Cardiac muscle cell (in vitro differentiated cells and primary cell): ENCODE results near the gene SMIM10L2A. TPM values are rescaled to one million over a fixed set of nuclear protein-coding genes. Genes with fewer than 3 reads are reported as not detected.
"Not testable (repeated sequence)": the region's sequence is repeated elsewhere in the genome, so short reads cannot be mapped to it uniquely, and the experiment has no call there.

ENCODE experiments used
- DNase-seq, 2 donors: peaks; one replicate each; pipeline versions ENCODE4 v3.0.0 to v3.0.0-alpha.2; 2010 to 2017; ENCODE audit warnings: low read depth in 1 of 2, low spot score in 1 of 2
- H3K27ac ChIP-seq: fragments of 200-600 bp; sonication (generic); 2 replicates; pipeline ENCODE4 v1.5.1; 2016
- H3K27me3 ChIP-seq: fragments of 200-600 bp; sonication (generic); 2 replicates; pipeline ENCODE4 v1.6.0; 2016; ENCODE audit warnings: control low read depth
- H3K36me3 ChIP-seq: fragments of 200-600 bp; sonication (generic); 2 replicates; pipeline ENCODE4 v1.5.1; 2016; ENCODE audit warnings: control low read depth
- H3K4me1 ChIP-seq: fragments of 200-600 bp; sonication (generic); 2 replicates; pipeline ENCODE4 v1.8.1; 2017; ENCODE audit warnings: low read depth, mild to moderate bottlenecking, mixed run types
- H3K4me3 ChIP-seq: fragments of 200-600 bp; sonication (generic); 2 replicates; pipeline ENCODE4 v1.5.1; 2016; ENCODE audit warnings: mild to moderate bottlenecking
- H3K9me3 ChIP-seq: fragments of 200-600 bp; sonication (generic); 2 replicates; pipeline ENCODE4 v1.5.1; 2017; ENCODE audit warnings: low read depth, mild to moderate bottlenecking, control low read depth
- polyA plus RNA-seq: library from polyadenylated mRNA; unstranded; fragments of >200 nt; fragmentation: Nextera tagmentation; extraction: Ambion mirVana; gene quantifications from 2 replicates; pipeline ENCODE4 v1.2.1, GENCODE V29; 2016
- total RNA-seq: library from RNA; depleted of rRNA; stranded (reverse); fragments of >200 nt; gene quantifications from 2 replicates; pipeline ENCODE4 v1.2.3, GENCODE V29; 2016
- TF ChIP-seq, protein P1 (sequence below): IDR thresholded peaks from 2 replicates; pipeline ENCODE4 v1.5.1; 2012; ENCODE audit warnings: low read depth, mild to moderate bottlenecking, low read length

SMIM10L2A gene
- total and polyA plus RNA-seq, 2 experiments from 2014 or later, result 9.0 to 17.2 TPM

DNA sequence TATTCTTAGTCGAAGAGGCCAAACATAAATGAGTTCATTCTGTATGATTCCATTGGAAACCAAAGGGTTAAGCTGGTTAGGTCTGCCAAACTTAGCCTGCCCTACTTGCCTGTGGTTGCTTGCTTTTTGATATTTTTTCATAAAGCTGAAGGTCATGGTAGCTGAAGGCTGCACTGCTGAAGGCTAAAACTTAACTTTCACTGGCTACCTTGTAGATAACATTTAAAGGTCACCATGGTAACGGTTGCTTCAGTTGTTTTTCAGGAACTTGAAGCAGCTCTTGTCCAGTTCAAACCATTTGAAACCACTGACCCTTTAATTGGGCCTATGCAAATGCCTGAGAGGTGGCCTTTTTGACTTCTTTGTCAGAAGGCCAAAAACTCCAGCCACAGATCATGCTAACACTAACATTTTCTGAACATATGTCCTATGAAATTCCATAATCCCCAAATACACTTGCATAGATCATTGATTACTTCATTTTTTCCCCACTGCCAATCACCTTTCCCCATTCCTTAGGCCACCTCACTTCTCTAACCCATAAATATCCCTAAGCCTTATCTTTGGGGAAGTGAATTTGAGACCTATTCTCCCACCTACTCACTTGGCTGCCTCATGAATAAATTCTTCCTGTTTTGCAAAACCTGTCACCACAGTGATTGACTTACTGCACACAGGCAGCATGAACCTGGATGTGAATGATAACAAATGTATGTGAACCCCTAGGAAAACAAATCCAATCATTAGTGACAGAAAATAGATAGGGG, 10.7 kb upstream of the SMIM10L2A start:
- TF ChIP-seq, protein P1, sequence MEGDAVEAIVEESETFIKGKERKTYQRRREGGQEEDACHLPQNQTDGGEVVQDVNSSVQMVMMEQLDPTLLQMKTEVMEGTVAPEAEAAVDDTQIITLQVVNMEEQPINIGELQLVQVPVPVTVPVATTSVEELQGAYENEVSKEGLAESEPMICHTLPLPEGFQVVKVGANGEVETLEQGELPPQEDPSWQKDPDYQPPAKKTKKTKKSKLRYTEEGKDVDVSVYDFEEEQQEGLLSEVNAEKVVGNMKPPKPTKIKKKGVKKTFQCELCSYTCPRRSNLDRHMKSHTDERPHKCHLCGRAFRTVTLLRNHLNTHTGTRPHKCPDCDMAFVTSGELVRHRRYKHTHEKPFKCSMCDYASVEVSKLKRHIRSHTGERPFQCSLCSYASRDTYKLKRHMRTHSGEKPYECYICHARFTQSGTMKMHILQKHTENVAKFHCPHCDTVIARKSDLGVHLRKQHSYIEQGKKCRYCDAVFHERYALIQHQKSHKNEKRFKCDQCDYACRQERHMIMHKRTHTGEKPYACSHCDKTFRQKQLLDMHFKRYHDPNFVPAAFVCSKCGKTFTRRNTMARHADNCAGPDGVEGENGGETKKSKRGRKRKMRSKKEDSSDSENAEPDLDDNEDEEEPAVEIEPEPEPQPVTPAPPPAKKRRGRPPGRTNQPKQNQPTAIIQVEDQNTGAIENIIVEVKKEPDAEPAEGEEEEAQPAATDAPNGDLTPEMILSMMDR, result no peak
- Histone ChIP-seq H3K4me3 (no peak overlapping the region), H3K27ac (no peak overlapping the region)

DNA sequence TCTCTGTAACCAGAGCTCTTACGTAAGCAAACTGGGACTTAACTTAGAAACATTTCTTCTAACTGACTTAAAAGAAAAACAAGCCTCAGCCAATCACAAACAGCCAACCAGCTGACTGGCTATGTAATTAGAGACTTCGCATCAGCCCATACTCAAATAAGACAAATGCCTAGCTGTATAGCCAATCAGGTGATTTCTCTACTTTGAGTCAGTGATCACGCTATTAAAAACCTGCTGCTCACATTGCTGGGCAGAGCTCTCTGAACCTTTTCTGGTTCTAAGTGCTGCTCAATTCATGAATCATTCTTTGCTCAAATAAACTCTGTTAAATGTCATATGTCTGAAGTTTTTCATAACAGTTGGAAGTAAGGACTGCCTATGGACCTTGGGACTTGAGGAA, 9.9 kb upstream of the SMIM10L2A start:
- TF ChIP-seq, protein P1, result no peak
- no peaks in the 10 kb centered on the region for H3K9me3 ChIP-seq
- no peak overlapping the region for H3K27ac ChIP-seq
- no peaks in the 10 kb centered on the region for H3K27me3 ChIP-seq
- H3K4me3 ChIP-seq, result no peak overlapping the region
- H3K36me3 ChIP-seq, result no peaks in the 10 kb centered on the region
- H3K4me1 ChIP-seq, result no peaks in the 10 kb centered on the region
- no peak for DNase-seq

More for the DNA sequence above, 10.7 kb upstream of the SMIM10L2A start:
- no peaks in the 10 kb centered on the region for H3K36me3 ChIP-seq
- H3K27me3 ChIP-seq, result no peaks in the 10 kb centered on the region
- H3K4me1 ChIP-seq, result no peaks in the 10 kb centered on the region
- H3K9me3 ChIP-seq, result no peaks in the 10 kb centered on the region
- no peak for DNase-seq

DNA sequence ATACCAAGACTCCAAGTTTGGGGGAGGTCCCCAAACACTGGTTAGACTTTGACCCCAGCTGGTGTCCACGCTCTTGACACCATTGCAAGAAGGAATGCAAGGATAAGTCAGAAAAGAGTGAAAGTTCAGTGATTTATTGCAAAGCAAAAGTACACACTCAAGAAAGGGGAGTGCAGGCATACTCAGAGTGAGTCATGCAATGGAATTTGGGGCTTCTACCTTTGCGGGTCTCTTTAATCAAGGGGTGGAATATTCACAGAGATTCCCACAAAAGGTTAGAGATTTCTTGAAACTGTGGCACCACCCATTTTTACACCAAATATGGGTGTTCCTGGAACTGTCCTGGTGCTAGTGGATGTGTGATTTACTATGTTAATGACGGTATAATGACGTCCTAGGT, 5.2 kb upstream of the SMIM10L2A start:
- TF ChIP-seq, protein P1, result no peak
- Histone ChIP-seq H3K9me3 (no peaks in the 10 kb centered on the region), H3K36me3 (no peaks in the 10 kb centered on the region), H3K27me3 (no peaks in the 10 kb centered on the region), H3K4me3 (no peak overlapping the region), H3K27ac (no peak overlapping the region), H3K4me1 (no peaks in the 10 kb centered on the region)
- no peak for DNase-seq

DNA sequence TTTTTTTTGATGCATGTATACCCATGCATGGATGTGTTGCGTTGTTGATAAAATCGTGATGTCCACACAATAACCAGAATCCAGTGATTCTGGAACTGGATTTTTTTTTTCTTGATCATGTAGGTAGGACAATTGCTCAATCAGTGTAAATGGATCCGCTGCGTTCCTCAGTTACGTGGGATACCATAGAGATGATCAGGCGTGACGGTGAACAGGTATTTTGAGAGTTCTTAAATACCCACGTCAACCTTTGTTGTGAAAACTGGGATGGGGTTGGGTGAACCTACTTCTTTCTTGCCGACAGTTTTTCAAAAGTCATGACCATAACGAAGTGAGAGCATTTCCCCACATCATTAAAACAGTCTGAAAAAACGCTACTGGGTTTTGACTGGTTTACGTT, 913 bp upstream of the SMIM10L2A start:
- no peaks in the 10 kb centered on the region for H3K36me3 ChIP-seq
- no peak overlapping the region for H3K4me3 ChIP-seq
- H3K4me1 ChIP-seq, result no peaks in the 10 kb centered on the region
- H3K27ac ChIP-seq, result no peak overlapping the region
- TF ChIP-seq, protein P1, result no peak
- H3K27me3 ChIP-seq, result no peaks in the 10 kb centered on the region
- DNase-seq, result no peak
- no peaks in the 10 kb centered on the region for H3K9me3 ChIP-seq

DNA sequence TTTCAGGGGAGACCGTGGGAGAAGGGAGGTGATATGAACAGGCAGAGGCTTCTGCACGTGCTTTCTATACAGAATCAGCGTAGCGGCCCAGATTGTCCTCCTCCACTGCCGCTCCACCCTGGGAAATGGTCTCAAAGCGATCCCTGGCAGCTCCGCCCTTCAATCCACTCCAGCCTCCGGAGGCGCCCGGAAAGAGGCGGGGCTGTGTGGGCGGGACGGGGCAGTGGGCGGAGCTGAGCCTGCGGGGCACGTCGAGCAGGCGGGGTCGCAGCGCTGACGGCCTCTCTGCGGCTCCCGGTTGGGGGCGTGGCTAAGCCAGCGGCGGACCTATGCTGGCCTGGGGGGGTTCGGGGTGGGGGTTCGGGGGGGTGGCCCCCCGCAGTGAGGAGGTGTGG, 210 bp upstream of the SMIM10L2A start:
- Histone ChIP-seq H3K27me3 (no peaks in the 10 kb centered on the region), H3K4me3 (peak overlapping the region; percentile 48), H3K36me3 (no peaks in the 10 kb centered on the region), H3K4me1 (no peaks in the 10 kb centered on the region), H3K9me3 (no peaks in the 10 kb centered on the region), H3K27ac (no peak overlapping the region)
- DNase-seq, result peak; percentile 78 to 80
- TF ChIP-seq, protein P1, result no peak

DNA sequence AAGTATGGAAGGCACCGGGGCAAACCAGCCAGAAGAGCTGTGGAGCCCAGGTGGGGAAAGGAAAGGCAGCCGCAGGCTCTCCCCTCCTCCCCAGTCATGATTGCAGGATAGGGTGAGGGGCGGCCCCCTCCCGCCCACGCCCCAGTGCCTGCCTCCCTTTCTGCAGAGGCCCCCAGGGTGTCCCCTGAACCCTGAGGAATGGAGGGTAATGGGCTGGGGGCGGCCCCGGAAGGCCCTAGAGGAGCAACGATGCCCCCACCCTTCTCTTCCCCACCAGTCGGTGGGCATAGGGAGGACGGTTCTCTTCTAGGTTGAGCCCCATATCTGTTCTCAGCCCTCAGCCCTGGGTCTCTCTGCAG, 1.0 kb downstream of the SMIM10L2A start:
- not testable (repeated sequence) for H3K9me3 ChIP-seq, H3K27ac ChIP-seq, H3K4me1 ChIP-seq, DNase-seq, H3K36me3 ChIP-seq, H3K27me3 ChIP-seq
- peak overlapping the region; percentile 48 for H3K4me3 ChIP-seq

DNA sequence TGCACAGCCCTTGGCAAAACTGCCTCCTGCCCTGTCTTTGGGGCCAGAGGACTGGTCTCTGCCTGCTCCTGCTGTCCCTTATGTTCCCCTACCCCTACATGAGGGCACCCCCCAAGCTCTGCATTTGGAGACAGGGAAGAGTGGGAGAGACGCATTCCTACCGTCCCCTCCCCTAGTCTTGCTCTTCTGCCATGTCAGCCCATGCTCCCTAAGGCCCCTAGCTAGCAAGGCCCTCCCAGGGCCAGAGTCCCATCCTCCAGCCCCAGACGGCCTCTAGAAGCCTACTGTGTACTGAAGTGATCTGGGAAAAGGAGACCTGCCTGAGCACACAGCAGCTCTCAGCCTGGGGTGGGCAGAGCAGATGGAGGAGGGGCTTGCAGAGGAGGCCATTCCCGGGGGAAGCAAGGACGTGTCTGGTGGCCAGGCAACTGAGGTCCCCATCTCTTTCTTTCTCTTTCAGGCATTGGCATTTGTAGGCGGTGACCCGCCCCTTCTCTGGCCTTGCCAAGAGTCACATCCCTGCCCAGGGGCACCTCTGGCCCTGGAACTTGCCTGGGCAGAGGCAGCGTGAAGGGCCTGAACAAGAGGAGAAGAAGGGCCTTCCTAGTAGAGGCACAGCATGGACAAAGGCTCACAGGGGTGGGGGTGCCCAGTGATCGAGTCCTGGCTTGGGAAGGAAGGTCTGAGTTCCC, 1.6 kb downstream of the SMIM10L2A start:
- H3K4me1 ChIP-seq, H3K9me3 ChIP-seq, H3K36me3 ChIP-seq, H3K4me3 ChIP-seq, DNase-seq, H3K27ac ChIP-seq, H3K27me3 ChIP-seq: not testable (repeated sequence)
